Measurements from ENCODE around the gene SSU72. TPM values are rescaled to one million over a fixed set of nuclear protein-coding genes. Genes with fewer than 3 reads are reported as not detected.
"Not testable (repeated sequence)": the region's sequence is repeated elsewhere in the genome, so short reads cannot be mapped to it uniquely, and the experiment has no call there.

SSU72 gene
- total RNA-seq, 1 experiment from 2014 or later, result 94.3 TPM

GRCh38 chr1:1564268-1564667 is 10.4 kb downstream of the SSU72 start:
- DNase-seq, result no peak
- peaks cover 22% of the 10 kb centered on the region for H3K36me3 ChIP-seq (replicated peaks; ENCODE audit: control insufficient read depth, insufficient read depth, low read length)
- no peaks in the 10 kb centered on the region for H3K27me3 ChIP-seq (ENCODE audit: control insufficient read depth, insufficient read depth, low read length)
- H3K4me3 ChIP-seq (ENCODE audit: insufficient read depth, low read depth, low read length), result no peak overlapping the region

GRCh38 chr1:1563688-1564087 is 11.0 kb downstream of the SSU72 start:
- Histone ChIP-seq H3K4me3 (ENCODE audit: insufficient read depth, low read depth, low read length) (no peak overlapping the region), H3K27me3 (ENCODE audit: control insufficient read depth, insufficient read depth, low read length) (no peaks in the 10 kb centered on the region), H3K36me3 (replicated peaks; ENCODE audit: control insufficient read depth, insufficient read depth, low read length) (peaks cover 22% of the 10 kb centered on the region)
- no peak for DNase-seq

- H3K4me3 ChIP-seq (ENCODE audit: insufficient read depth, low read depth, low read length), result no peak overlapping the region
- peaks cover 22% of the 10 kb centered on the region for H3K36me3 ChIP-seq (replicated peaks; ENCODE audit: control insufficient read depth, insufficient read depth, low read length)
- no peak for DNase-seq
- no peaks in the 10 kb centered on the region for H3K27me3 ChIP-seq (ENCODE audit: control insufficient read depth, insufficient read depth, low read length)
Observed at GRCh38 chr1:1562556-1563195, 12.0 kb downstream of the SSU72 start.

- no peak for DNase-seq
Observed at GRCh38 chr1:1561801-1562470, 12.7 kb downstream of the SSU72 start.

GRCh38 chr1:1560178-1560577 is 14.5 kb downstream of the SSU72 start:
- Histone ChIP-seq H3K36me3 (replicated peaks; ENCODE audit: control insufficient read depth, insufficient read depth, low read length) (peaks cover 22% of the 10 kb centered on the region), H3K27me3 (ENCODE audit: control insufficient read depth, insufficient read depth, low read length) (no peaks in the 10 kb centered on the region), H3K4me3 (ENCODE audit: insufficient read depth, low read depth, low read length) (no peak overlapping the region)
- no peak for DNase-seq

More at GRCh38 chr1:1561801-1562470, 12.7 kb downstream of the SSU72 start:
- H3K4me3 ChIP-seq (ENCODE audit: insufficient read depth, low read depth, low read length), result no peak overlapping the region
- H3K36me3 ChIP-seq (replicated peaks; ENCODE audit: control insufficient read depth, insufficient read depth, low read length), result peaks cover 22% of the 10 kb centered on the region
- H3K27me3 ChIP-seq (ENCODE audit: control insufficient read depth, insufficient read depth, low read length), result no peaks in the 10 kb centered on the region

GRCh38 chr1:1559066-1559465 is 15.6 kb downstream of the SSU72 start:
- H3K36me3 ChIP-seq (replicated peaks; ENCODE audit: control insufficient read depth, insufficient read depth, low read length), result peaks cover 15% of the 10 kb centered on the region
- no peak for DNase-seq
- H3K27me3 ChIP-seq (ENCODE audit: control insufficient read depth, insufficient read depth, low read length), result no peaks in the 10 kb centered on the region
- no peak overlapping the region for H3K4me3 ChIP-seq (ENCODE audit: insufficient read depth, low read depth, low read length)

GRCh38 chr1:1558591-1558990 is 16.1 kb downstream of the SSU72 start:
- Histone ChIP-seq H3K27me3 (ENCODE audit: control insufficient read depth, insufficient read depth, low read length) (no peaks in the 10 kb centered on the region), H3K36me3 (replicated peaks; ENCODE audit: control insufficient read depth, insufficient read depth, low read length) (peaks cover 11% of the 10 kb centered on the region)

GRCh38 chr1:1557688-1558087 is 17.0 kb downstream of the SSU72 start:
- H3K4me3 ChIP-seq (ENCODE audit: insufficient read depth, low read depth, low read length); H3K27me3 ChIP-seq (ENCODE audit: control insufficient read depth, insufficient read depth, low read length): not testable (repeated sequence)

More at GRCh38 chr1:1558591-1558990, 16.1 kb downstream of the SSU72 start:
- no peak overlapping the region for H3K4me3 ChIP-seq (ENCODE audit: insufficient read depth, low read depth, low read length)
- peak; percentile 54 for DNase-seq

GRCh38 chr1:1556961-1557360 is 17.7 kb downstream of the SSU72 start:
- H3K27me3 ChIP-seq (ENCODE audit: control insufficient read depth, insufficient read depth, low read length); DNase-seq; H3K4me3 ChIP-seq (ENCODE audit: insufficient read depth, low read depth, low read length); H3K36me3 ChIP-seq (replicated peaks; ENCODE audit: control insufficient read depth, insufficient read depth, low read length): not testable (repeated sequence)

More at GRCh38 chr1:1557688-1558087, 17.0 kb downstream of the SSU72 start:
- H3K36me3 ChIP-seq (replicated peaks; ENCODE audit: control insufficient read depth, insufficient read depth, low read length); DNase-seq: not testable (repeated sequence)

- Histone ChIP-seq H3K27me3 (ENCODE audit: control insufficient read depth, insufficient read depth, low read length) (no peaks in the 10 kb centered on the region), H3K4me3 (ENCODE audit: insufficient read depth, low read depth, low read length) (no peak overlapping the region), H3K36me3 (replicated peaks; ENCODE audit: control insufficient read depth, insufficient read depth, low read length) (no peaks in the 10 kb centered on the region; the same call in none of the 2 replicates)
- no peak for DNase-seq
Observed at GRCh38 chr1:1556505-1556904, 18.2 kb downstream of the SSU72 start.

- H3K36me3 ChIP-seq (replicated peaks; ENCODE audit: control insufficient read depth, insufficient read depth, low read length), result no peaks in the 10 kb centered on the region; the same call in none of the 2 replicates
- no peak for DNase-seq
- no peak overlapping the region for H3K4me3 ChIP-seq (ENCODE audit: insufficient read depth, low read depth, low read length)
- no peaks in the 10 kb centered on the region for H3K27me3 ChIP-seq (ENCODE audit: control insufficient read depth, insufficient read depth, low read length)
Observed at GRCh38 chr1:1554926-1555915, 19.4 kb downstream of the SSU72 start.

- Histone ChIP-seq H3K36me3 (replicated peaks; ENCODE audit: control insufficient read depth, insufficient read depth, low read length) (no peaks in the 10 kb centered on the region; the same call in none of the 2 replicates), H3K4me3 (ENCODE audit: insufficient read depth, low read depth, low read length) (no peak overlapping the region), H3K27me3 (ENCODE audit: control insufficient read depth, insufficient read depth, low read length) (no peaks in the 10 kb centered on the region)
- DNase-seq, result no peak
Observed at GRCh38 chr1:1554550-1554925, 20.1 kb downstream of the SSU72 start.

- H3K27me3 ChIP-seq (ENCODE audit: control insufficient read depth, insufficient read depth, low read length), result no peaks in the 10 kb centered on the region
- H3K4me3 ChIP-seq (ENCODE audit: insufficient read depth, low read depth, low read length), result no peak overlapping the region
- DNase-seq, result no peak
- no peaks in the 10 kb centered on the region; the same call in none of the 2 replicates for H3K36me3 ChIP-seq (replicated peaks; ENCODE audit: control insufficient read depth, insufficient read depth, low read length)
Observed at GRCh38 chr1:1553821-1554494, 20.7 kb downstream of the SSU72 start.

- no peak for DNase-seq
- Histone ChIP-seq H3K4me3 (ENCODE audit: insufficient read depth, low read depth, low read length) (no peak overlapping the region), H3K36me3 (replicated peaks; ENCODE audit: control insufficient read depth, insufficient read depth, low read length) (no peaks in the 10 kb centered on the region; the same call in 1 of the 2 replicates), H3K27me3 (ENCODE audit: control insufficient read depth, insufficient read depth, low read length) (no peaks in the 10 kb centered on the region)
Observed at GRCh38 chr1:1552263-1552639, 22.4 kb downstream of the SSU72 start.
